ENCODE results near the gene OPCML.

OPCML gene

DNA sequence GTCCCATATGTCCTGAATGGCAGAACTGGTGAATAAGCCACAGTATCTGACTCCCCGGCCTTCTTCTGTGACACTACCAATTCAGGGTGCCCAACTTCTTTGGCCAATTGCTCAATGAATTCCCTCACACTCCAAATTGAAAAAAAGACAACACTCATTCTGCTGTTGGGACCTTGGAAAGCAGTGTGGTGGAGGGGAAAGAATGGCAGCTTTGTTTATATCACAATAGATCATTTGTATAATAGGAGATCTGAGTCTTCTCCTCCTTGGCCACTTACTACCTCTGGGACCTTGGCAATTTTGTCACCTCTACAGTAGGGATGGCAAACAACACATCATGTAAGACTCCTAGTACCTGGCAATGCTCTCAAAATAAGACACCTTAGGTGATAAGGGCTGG is 64.6 kb downstream of the OPCML start:
- H3K27ac ChIP-seq = no peak overlapping the region
- no peak overlapping the region for H3K4me3 ChIP-seq (ENCODE audit: low read depth in 1 of 2, low read length in 1 of 2)
- no peaks in the 10 kb centered on the region for H3K27me3 ChIP-seq
- H3K9me3 ChIP-seq = no peaks in the 10 kb centered on the region
- no peaks in the 10 kb centered on the region for H3K4me1 ChIP-seq (ENCODE audit: control insufficient read depth in 1 of 2, insufficient read depth in 1 of 2, low read depth in 1 of 2, low read length in 1 of 2)
- H3K36me3 ChIP-seq = no peaks in the 10 kb centered on the region
- TF ChIP-seq, protein P1, sequence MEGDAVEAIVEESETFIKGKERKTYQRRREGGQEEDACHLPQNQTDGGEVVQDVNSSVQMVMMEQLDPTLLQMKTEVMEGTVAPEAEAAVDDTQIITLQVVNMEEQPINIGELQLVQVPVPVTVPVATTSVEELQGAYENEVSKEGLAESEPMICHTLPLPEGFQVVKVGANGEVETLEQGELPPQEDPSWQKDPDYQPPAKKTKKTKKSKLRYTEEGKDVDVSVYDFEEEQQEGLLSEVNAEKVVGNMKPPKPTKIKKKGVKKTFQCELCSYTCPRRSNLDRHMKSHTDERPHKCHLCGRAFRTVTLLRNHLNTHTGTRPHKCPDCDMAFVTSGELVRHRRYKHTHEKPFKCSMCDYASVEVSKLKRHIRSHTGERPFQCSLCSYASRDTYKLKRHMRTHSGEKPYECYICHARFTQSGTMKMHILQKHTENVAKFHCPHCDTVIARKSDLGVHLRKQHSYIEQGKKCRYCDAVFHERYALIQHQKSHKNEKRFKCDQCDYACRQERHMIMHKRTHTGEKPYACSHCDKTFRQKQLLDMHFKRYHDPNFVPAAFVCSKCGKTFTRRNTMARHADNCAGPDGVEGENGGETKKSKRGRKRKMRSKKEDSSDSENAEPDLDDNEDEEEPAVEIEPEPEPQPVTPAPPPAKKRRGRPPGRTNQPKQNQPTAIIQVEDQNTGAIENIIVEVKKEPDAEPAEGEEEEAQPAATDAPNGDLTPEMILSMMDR (IDR thresholded peaks at IDR 0.05) = no peak

DNA sequence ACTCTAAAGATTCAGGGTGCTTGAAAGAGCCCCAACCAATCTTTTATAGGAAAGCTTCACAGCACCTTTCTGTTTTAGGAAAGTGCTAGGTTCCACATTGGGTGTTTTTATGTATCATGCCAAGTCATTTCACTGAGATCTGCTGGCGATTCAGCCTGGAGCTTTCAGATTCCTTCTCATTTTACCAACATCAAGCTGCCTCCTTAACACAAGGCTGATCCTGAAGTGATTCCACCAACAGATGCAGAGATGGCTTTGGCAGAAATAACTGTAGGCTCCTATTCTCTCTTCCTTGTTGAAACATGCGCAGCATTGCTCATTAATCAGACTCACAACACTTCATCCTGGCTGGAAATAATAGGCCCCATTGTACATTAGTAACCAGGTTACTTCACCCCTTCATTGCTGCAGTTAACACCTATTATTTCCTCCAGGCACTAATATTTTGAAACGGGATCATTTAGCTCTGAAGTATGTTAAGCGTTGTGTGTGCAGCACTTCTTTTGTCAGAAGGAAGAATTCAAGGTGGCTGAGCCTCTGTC is 89.0 kb downstream of the OPCML start:
- H3K4me1 ChIP-seq (ENCODE audit: control insufficient read depth in 1 of 2, insufficient read depth in 1 of 2, low read depth in 1 of 2, low read length in 1 of 2) = no peaks in the 10 kb centered on the region
- no peaks in the 10 kb centered on the region for H3K9me3 ChIP-seq
- no peaks in the 10 kb centered on the region for H3K27me3 ChIP-seq
- H3K27ac ChIP-seq = no peak overlapping the region
- no peaks in the 10 kb centered on the region for H3K36me3 ChIP-seq
- H3K4me3 ChIP-seq (ENCODE audit: low read depth in 1 of 2, low read length in 1 of 2) = no peak overlapping the region
- TF ChIP-seq, protein P1 (IDR thresholded peaks at IDR 0.05) = no peak

DNA sequence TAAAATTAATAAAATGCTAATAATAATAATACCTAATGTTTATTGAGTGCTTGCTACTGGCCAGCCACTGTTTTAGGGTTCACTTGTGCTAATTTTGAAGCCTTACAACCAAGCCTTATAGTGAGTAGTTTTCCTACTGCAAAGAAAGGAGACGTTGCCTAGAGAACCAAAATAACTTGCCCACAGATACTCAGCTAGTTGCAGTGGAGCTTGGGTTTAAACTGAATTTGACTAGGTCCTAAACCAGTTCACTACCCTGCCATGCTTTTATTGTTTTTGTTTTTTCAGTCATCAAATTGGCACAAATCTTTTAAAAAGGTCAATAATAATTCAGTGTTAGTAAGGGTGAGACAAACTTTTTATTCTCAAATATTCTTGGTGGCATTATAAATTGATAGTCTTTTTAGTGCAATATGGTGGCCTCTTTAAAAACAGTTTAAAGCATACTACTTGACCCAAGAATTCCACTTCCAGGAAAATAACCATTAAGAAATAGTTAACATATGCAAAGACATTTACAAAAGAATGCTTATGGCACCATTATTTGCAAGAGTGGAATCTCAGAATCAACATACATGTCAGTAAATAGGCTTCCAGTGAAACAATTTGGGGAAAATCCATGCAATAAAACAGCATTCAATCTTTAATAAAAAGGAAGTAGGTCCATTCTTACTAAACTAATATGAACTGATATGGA is 90.2 kb downstream of the OPCML start:
- Histone ChIP-seq H3K27ac (no peak overlapping the region), H3K9me3 (no peaks in the 10 kb centered on the region), H3K4me3 (ENCODE audit: low read depth in 1 of 2, low read length in 1 of 2) (no peak overlapping the region), H3K36me3 (no peaks in the 10 kb centered on the region), H3K4me1 (ENCODE audit: control insufficient read depth in 1 of 2, insufficient read depth in 1 of 2, low read depth in 1 of 2, low read length in 1 of 2) (no peaks in the 10 kb centered on the region), H3K27me3 (no peaks in the 10 kb centered on the region)
- TF ChIP-seq, protein P1 (IDR thresholded peaks at IDR 0.05) = no peak

DNA sequence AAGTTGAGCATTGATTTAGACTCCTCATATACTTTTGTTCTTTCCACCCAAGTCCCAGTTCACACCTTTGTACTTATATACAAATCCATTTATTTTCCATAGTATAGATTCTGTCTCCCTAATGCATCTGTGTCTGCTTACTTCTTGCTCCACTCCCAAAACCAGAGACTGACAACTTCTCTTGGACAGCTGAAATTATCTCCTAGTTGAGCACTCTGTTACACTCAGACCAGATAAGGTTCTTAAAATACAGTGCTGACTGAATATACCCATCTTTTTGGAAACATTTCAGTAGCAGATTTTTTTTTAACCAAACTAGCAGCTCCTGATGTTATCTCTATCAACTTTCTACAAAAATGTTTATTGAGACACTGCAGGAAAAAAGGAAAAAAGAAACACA is 106.3 kb downstream of the OPCML start:
- Histone ChIP-seq H3K27ac (no peak overlapping the region), H3K4me1 (ENCODE audit: control insufficient read depth in 1 of 2, insufficient read depth in 1 of 2, low read depth in 1 of 2, low read length in 1 of 2) (no peaks in the 10 kb centered on the region), H3K36me3 (no peaks in the 10 kb centered on the region), H3K27me3 (no peaks in the 10 kb centered on the region), H3K9me3 (no peaks in the 10 kb centered on the region), H3K4me3 (ENCODE audit: low read depth in 1 of 2, low read length in 1 of 2) (no peak overlapping the region)
- TF ChIP-seq, protein P1 (IDR thresholded peaks at IDR 0.05) = no peak

DNA sequence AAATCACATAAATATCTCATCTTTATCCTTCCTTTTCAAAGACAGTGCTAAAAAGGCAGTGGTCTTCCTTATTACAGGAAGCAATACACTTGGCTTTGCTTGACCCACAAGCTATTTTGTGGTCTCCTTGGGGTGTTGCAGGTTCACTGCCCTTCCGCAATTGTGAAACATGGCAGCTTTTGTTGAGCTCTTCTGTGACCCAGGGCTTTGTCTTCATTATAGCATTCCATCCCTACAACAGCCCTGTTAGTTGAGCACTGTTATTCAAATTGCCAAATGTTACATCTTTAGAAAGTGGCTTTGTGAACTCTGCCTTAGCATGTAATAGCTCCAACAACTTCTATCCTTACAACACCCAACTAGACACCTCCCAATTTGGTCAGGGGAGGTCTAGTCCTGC is 107.1 kb downstream of the OPCML start:
- no peaks in the 10 kb centered on the region for H3K27me3 ChIP-seq
- TF ChIP-seq, protein P1 (IDR thresholded peaks at IDR 0.05) = no peak
- H3K36me3 ChIP-seq = no peaks in the 10 kb centered on the region
- no peaks in the 10 kb centered on the region for H3K9me3 ChIP-seq
- no peak overlapping the region for H3K4me3 ChIP-seq (ENCODE audit: low read depth in 1 of 2, low read length in 1 of 2)
- H3K27ac ChIP-seq = no peak overlapping the region
- H3K4me1 ChIP-seq (ENCODE audit: control insufficient read depth in 1 of 2, insufficient read depth in 1 of 2, low read depth in 1 of 2, low read length in 1 of 2) = no peaks in the 10 kb centered on the region
